ENCODE measurements around the gene IQCE. TPM values are rescaled to one million over a fixed set of nuclear protein-coding genes. Genes with fewer than 3 reads are reported as not detected.

The IQCE gene
- total RNA-seq, 1 experiment from 2014 or later, result 21.4 TPM

DNA sequence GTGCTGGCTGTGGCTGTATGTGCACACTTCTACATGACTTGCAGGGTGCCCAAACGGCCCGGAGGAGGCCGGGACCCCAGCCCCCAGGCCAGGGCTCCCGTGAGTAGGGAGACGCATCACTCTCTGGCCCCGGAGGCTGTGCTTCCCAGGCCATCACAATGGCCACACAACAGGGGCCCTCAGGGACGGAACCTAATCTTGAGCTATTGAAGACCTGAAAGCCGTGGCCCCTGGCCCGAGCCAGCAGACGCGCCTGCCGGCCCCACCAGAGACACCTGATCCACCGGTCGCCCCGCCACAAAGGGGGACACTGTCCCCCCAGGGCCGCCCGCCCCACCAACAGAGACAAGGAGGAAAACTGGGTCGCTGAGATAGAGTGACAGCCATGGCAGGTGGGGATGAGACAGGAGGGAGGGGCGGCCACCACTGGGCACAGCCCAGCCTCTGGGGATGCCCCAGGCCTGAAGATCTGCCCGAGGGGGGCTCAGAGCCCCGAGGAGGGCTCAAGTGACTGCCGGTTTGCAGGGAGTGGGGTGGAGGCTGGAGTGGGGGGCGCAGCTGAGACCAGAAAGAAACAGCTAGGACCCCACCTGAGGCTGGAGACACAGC lies 49.4 kb upstream of the IQCE start:
- ChIA-PET POLR2A (no interaction called here), RAD21 (ENCODE audit: low non-redundant PET in 1 of 2, low total read pairs in 2 of 2, uncharacterized antibody in 2 of 2, unreplicated experiment in 2 of 2) (no interaction called here), CTCF (no interaction called here)
- Histone ChIP-seq H3K9ac (ENCODE audit: low read length) (no peak overlapping the region), H3K36me3 (ENCODE audit: control insufficient read depth in 1 of 2, insufficient read depth in 2 of 2, low read length in 2 of 2) (no peaks in the 10 kb centered on the region), H3K4me1 (ENCODE audit: control insufficient read depth in 1 of 2, insufficient read depth in 2 of 2, low read length in 2 of 2) (no peaks in the 10 kb centered on the region), H4K20me1 (ENCODE audit: insufficient read depth) (no peaks in the 10 kb centered on the region), H3K9me2 (ENCODE audit: insufficient read depth) (no peaks in the 10 kb centered on the region), H3K4me2 (ENCODE audit: low read length) (no peak overlapping the region), H3K4me3 (replicated peaks in 1 of 2; ENCODE audit: low read depth in 1 of 2, low read length in 2 of 2) (no peak overlapping the region), H3K79me2 (ENCODE audit: insufficient read depth, low read length) (no peaks in the 10 kb centered on the region), H3K27ac (ENCODE audit: low read depth, low read length) (no peak overlapping the region; the same call in 1 of the 2 replicates), H3K27me3 (ENCODE audit: insufficient read depth, low read length) (no peaks in the 10 kb centered on the region), H3K9me3 (ENCODE audit: control insufficient read depth in 1 of 2, insufficient read depth in 1 of 2, low read depth in 1 of 2, low read length in 2 of 2) (no peaks in the 10 kb centered on the region), H2AFZ (ENCODE audit: low read depth, low read length, poor library complexity, severe bottlenecking) (no peak overlapping the region)
- TF ChIP-seq CEBPB (IDR thresholded peaks at IDR 0.05; ENCODE audit: low read depth), result no peak
- intact Hi-C loops (cut with micrococcal nuclease), result no loop called here
- DNase-seq (ENCODE audit: low read depth, low spot score) (no peak), ATAC-seq (no peak)
- BruUV-seq (replicated peaks), result no TSS peak

DNA sequence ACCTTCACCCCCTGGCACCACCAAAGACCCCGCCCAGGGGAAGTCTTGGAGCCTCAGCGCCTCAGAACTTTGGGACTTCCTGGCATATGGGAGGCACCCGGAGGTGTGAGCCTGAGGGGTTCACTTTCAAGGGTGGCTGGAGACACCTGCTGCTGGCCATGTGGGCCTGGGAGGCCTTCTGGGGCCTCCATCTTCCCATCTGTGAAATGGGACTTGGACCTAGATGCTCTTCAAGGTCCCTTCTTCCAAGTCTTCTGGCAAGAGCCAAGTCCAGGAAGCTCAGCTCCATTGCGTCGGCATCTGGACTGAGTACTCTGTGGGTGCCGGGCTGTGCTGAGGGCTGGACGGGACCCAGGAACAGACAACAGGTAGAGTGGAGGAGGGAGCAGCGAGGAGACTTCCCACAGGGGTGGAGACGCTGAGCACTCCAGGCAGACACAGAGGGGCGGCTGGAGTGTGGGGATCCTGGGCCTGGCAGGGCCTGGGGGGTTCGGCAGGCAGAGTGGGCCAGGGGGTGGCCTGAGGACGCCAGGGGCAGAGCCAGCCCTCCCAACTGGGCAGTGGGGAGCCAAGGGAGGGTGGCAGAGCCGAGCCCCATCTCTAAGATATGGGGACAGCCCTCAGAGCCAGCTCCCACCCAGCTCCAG lies 48.5 kb upstream of the IQCE start:
- POLR2A ChIA-PET, result no interaction called here
- DNase-seq (ENCODE audit: low read depth, low spot score), result no peak
- H4K20me1 ChIP-seq (ENCODE audit: insufficient read depth), result no peaks in the 10 kb centered on the region
- no peak overlapping the region for H2AFZ ChIP-seq (ENCODE audit: low read depth, low read length, poor library complexity, severe bottlenecking)
- RAD21 ChIA-PET (ENCODE audit: low non-redundant PET in 1 of 2, low total read pairs in 2 of 2, uncharacterized antibody in 2 of 2, unreplicated experiment in 2 of 2), result no interaction called here
- H3K9me2 ChIP-seq (ENCODE audit: insufficient read depth), result no peaks in the 10 kb centered on the region
- no peaks in the 10 kb centered on the region for H3K9me3 ChIP-seq (ENCODE audit: control insufficient read depth in 1 of 2, insufficient read depth in 1 of 2, low read depth in 1 of 2, low read length in 2 of 2)
- no peak overlapping the region for H3K4me3 ChIP-seq (replicated peaks in 1 of 2; ENCODE audit: low read depth in 1 of 2, low read length in 2 of 2)
- no peaks in the 10 kb centered on the region for H3K36me3 ChIP-seq (ENCODE audit: control insufficient read depth in 1 of 2, insufficient read depth in 2 of 2, low read length in 2 of 2)
- H3K79me2 ChIP-seq (ENCODE audit: insufficient read depth, low read length), result no peaks in the 10 kb centered on the region
- H3K27ac ChIP-seq (ENCODE audit: low read depth, low read length), result no peak overlapping the region
- no peak overlapping the region for H3K4me2 ChIP-seq (ENCODE audit: low read length)
- no peak overlapping the region for H3K9ac ChIP-seq (ENCODE audit: low read length)
- CTCF ChIA-PET, result no interaction called here
- no peaks in the 10 kb centered on the region for H3K27me3 ChIP-seq (ENCODE audit: insufficient read depth, low read length)
- ATAC-seq, result no peak
- H3K4me1 ChIP-seq (ENCODE audit: control insufficient read depth in 1 of 2, insufficient read depth in 2 of 2, low read length in 2 of 2), result no peaks in the 10 kb centered on the region
- intact Hi-C loops (cut with micrococcal nuclease), result no loop called here
- BruUV-seq (replicated peaks), result no TSS peak
- TF ChIP-seq, protein P1, sequence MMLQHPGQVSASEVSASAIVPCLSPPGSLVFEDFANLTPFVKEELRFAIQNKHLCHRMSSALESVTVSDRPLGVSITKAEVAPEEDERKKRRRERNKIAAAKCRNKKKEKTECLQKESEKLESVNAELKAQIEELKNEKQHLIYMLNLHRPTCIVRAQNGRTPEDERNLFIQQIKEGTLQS (IDR thresholded peaks at IDR 0.05), result no peak
- TF ChIP-seq ZFX (IDR thresholded peaks at IDR 0.05) (no peak), SP1 (IDR thresholded peaks at IDR 0.05; ENCODE audit: low read depth) (no peak), POLR2AphosphoS5 (IDR thresholded peaks at IDR 0.05; ENCODE audit: low read depth, low read length) (no peak), JUND (IDR thresholded peaks at IDR 0.05) (no peak), ZNF274 (IDR thresholded peaks at IDR 0.05; ENCODE audit: low read depth, low read length) (no peak), EZH2phosphoT487 (IDR thresholded peaks at IDR 0.05; ENCODE audit: borderline replicate concordance) (no peak), TCF7L2 (IDR thresholded peaks at IDR 0.05; ENCODE audit: borderline replicate concordance, extremely low read depth, insufficient read depth, insufficient read length) (no peak), EZH2 (IDR thresholded peaks at IDR 0.05) (no peak), YY1 (IDR thresholded peaks at IDR 0.05; ENCODE audit: extremely low read depth, insufficient replicate concordance, low read depth, low read length) (no peak), ELF1 (IDR thresholded peaks at IDR 0.05; ENCODE audit: borderline replicate concordance, low read depth) (no peak), POLR2A (IDR thresholded peaks at IDR 0.05; ENCODE audit: borderline replicate concordance, extremely low read depth, insufficient read depth, insufficient read length) (no peak), CEBPB (IDR thresholded peaks at IDR 0.05; ENCODE audit: low read depth) (no peak), FOSL1 (IDR thresholded peaks at IDR 0.05; ENCODE audit: low read depth) (no peak), EGR1 (IDR thresholded peaks at IDR 0.05; ENCODE audit: low read depth) (no peak), SRF (IDR thresholded peaks at IDR 0.05; ENCODE audit: low read depth) (no peak)
- TF ChIP-seq, protein P2, sequence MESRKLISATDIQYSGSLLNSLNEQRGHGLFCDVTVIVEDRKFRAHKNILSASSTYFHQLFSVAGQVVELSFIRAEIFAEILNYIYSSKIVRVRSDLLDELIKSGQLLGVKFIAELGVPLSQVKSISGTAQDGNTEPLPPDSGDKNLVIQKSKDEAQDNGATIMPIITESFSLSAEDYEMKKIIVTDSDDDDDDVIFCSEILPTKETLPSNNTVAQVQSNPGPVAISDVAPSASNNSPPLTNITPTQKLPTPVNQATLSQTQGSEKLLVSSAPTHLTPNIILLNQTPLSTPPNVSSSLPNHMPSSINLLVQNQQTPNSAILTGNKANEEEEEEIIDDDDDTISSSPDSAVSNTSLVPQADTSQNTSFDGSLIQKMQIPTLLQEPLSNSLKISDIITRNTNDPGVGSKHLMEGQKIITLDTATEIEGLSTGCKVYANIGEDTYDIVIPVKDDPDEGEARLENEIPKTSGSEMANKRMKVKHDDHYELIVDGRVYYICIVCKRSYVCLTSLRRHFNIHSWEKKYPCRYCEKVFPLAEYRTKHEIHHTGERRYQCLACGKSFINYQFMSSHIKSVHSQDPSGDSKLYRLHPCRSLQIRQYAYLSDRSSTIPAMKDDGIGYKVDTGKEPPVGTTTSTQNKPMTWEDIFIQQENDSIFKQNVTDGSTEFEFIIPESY (IDR thresholded peaks at IDR 0.05; ENCODE audit: extremely low read depth, insufficient replicate concordance, low read length), result no peak
